Activated naive CD4-positive, alpha-beta T cell treated with anti-CD3 and anti-CD28 coated beads, Interleukin-2, amount 50 U/mL, for 24 hours (primary cell): ENCODE data around the gene C1orf74.

Experiments
- H3K27ac Mint-ChIP-seq: one replicate; pipeline ENCODE4 v1.8.0; 2021; ENCODE audit warnings: mild to moderate bottlenecking, mixed read lengths
- H3K27me3 Mint-ChIP-seq: one replicate; pipeline ENCODE4 v1.8.0; 2021; ENCODE audit warnings: mixed read lengths
- H3K36me3 Mint-ChIP-seq: one replicate; pipeline ENCODE4 v1.8.0; 2021; ENCODE audit warnings: mixed read lengths
- H3K4me1 Mint-ChIP-seq: one replicate; pipeline ENCODE4 v1.8.0; 2021; ENCODE audit warnings: mixed read lengths
- H3K4me3 Mint-ChIP-seq: one replicate; pipeline ENCODE4 v1.8.0; 2021; ENCODE audit warnings: mild to moderate bottlenecking, mixed read lengths
- H3K9me3 Mint-ChIP-seq: one replicate; pipeline ENCODE4 v1.8.0; 2021; ENCODE audit warnings: mixed read lengths

The C1orf74 gene

GRCh38 chr1:209747580-209748262, 36.6 kb downstream of the C1orf74 start:
- no peaks in the 10 kb centered on the region for H3K9me3 Mint-ChIP-seq
- peak overlapping the region; percentile 83 for H3K4me3 Mint-ChIP-seq
- no peaks in the 10 kb centered on the region for H3K27me3 Mint-ChIP-seq
- no peaks in the 10 kb centered on the region for H3K36me3 Mint-ChIP-seq
- H3K4me1 Mint-ChIP-seq: peaks cover 65% of the 10 kb centered on the region
- peak overlapping the region; percentile 99 for H3K27ac Mint-ChIP-seq

GRCh38 chr1:209746451-209747165, 37.8 kb downstream of the C1orf74 start:
- peaks cover 67% of the 10 kb centered on the region for H3K4me1 Mint-ChIP-seq
- no peaks in the 10 kb centered on the region for H3K9me3 Mint-ChIP-seq
- no peaks in the 10 kb centered on the region for H3K27me3 Mint-ChIP-seq
- H3K36me3 Mint-ChIP-seq: no peaks in the 10 kb centered on the region
- no peak overlapping the region for H3K4me3 Mint-ChIP-seq
- H3K27ac Mint-ChIP-seq: peak overlapping the region; percentile 80

GRCh38 chr1:209743145-209743482, 41.2 kb downstream of the C1orf74 start:
- Mint-ChIP-seq H3K9me3 (no peaks in the 10 kb centered on the region), H3K27me3 (no peaks in the 10 kb centered on the region), H3K4me1 (peaks cover 41% of the 10 kb centered on the region), H3K27ac (peak overlapping the region; percentile 15), H3K36me3 (no peaks in the 10 kb centered on the region), H3K4me3 (no peak overlapping the region)

GRCh38 chr1:209742409-209743144, 41.8 kb downstream of the C1orf74 start:
- no peak overlapping the region for H3K4me3 Mint-ChIP-seq
- H3K4me1 Mint-ChIP-seq: peaks cover 35% of the 10 kb centered on the region
- H3K27me3 Mint-ChIP-seq: no peaks in the 10 kb centered on the region
- peak overlapping the region; percentile 15 for H3K27ac Mint-ChIP-seq
- peaks cover 1% of the 10 kb centered on the region for H3K36me3 Mint-ChIP-seq
- no peaks in the 10 kb centered on the region for H3K9me3 Mint-ChIP-seq

GRCh38 chr1:209741889-209742288, 42.5 kb downstream of the C1orf74 start:
- H3K9me3 Mint-ChIP-seq: no peaks in the 10 kb centered on the region
- no peak overlapping the region for H3K4me3 Mint-ChIP-seq
- peak overlapping the region; percentile 78 for H3K27ac Mint-ChIP-seq
- H3K27me3 Mint-ChIP-seq: no peaks in the 10 kb centered on the region
- H3K4me1 Mint-ChIP-seq: peaks cover 34% of the 10 kb centered on the region
- H3K36me3 Mint-ChIP-seq: peaks cover 1% of the 10 kb centered on the region

GRCh38 chr1:209741193-209741592, 43.2 kb downstream of the C1orf74 start:
- Mint-ChIP-seq H3K9me3 (no peaks in the 10 kb centered on the region), H3K36me3 (peaks cover 1% of the 10 kb centered on the region), H3K27ac (no peak overlapping the region), H3K4me1 (peaks cover 34% of the 10 kb centered on the region), H3K27me3 (no peaks in the 10 kb centered on the region), H3K4me3 (no peak overlapping the region)

- Mint-ChIP-seq H3K36me3 (peaks cover 1% of the 10 kb centered on the region), H3K27ac (no peak overlapping the region), H3K9me3 (no peaks in the 10 kb centered on the region), H3K27me3 (no peaks in the 10 kb centered on the region), H3K4me3 (no peak overlapping the region), H3K4me1 (peaks cover 42% of the 10 kb centered on the region)
These were observed 46.1 kb downstream of the C1orf74 start for GRCh38 chr1:209738270-209738669.

GRCh38 chr1:209737118-209737505, 47.2 kb downstream of the C1orf74 start:
- Mint-ChIP-seq H3K27me3 (no peaks in the 10 kb centered on the region), H3K36me3 (peaks cover 1% of the 10 kb centered on the region), H3K4me1 (peaks cover 40% of the 10 kb centered on the region), H3K9me3 (no peaks in the 10 kb centered on the region), H3K4me3 (no peak overlapping the region), H3K27ac (peak overlapping the region; percentile 76)

GRCh38 chr1:209736490-209737117, 47.8 kb downstream of the C1orf74 start:
- Mint-ChIP-seq H3K4me1 (peaks cover 35% of the 10 kb centered on the region), H3K4me3 (no peak overlapping the region), H3K36me3 (peaks cover 1% of the 10 kb centered on the region), H3K27ac (no peak overlapping the region), H3K9me3 (no peaks in the 10 kb centered on the region), H3K27me3 (no peaks in the 10 kb centered on the region)

GRCh38 chr1:209733409-209734192, 50.8 kb downstream of the C1orf74 start:
- H3K27me3 Mint-ChIP-seq: no peaks in the 10 kb centered on the region
- peaks cover 7% of the 10 kb centered on the region for H3K9me3 Mint-ChIP-seq
- H3K4me3 Mint-ChIP-seq: peak overlapping the region; percentile 34
- peak overlapping the region; percentile 18 for H3K27ac Mint-ChIP-seq
- peaks cover 35% of the 10 kb centered on the region for H3K4me1 Mint-ChIP-seq
- peaks cover 1% of the 10 kb centered on the region for H3K36me3 Mint-ChIP-seq

GRCh38 chr1:209732725-209733124, 51.6 kb downstream of the C1orf74 start:
- Mint-ChIP-seq H3K4me1 (peaks cover 40% of the 10 kb centered on the region), H3K27ac (no peak overlapping the region), H3K4me3 (no peak overlapping the region), H3K36me3 (no peaks in the 10 kb centered on the region), H3K27me3 (no peaks in the 10 kb centered on the region), H3K9me3 (peaks cover 11% of the 10 kb centered on the region)

GRCh38 chr1:209729436-209729835, 54.9 kb downstream of the C1orf74 start:
- peaks cover 49% of the 10 kb centered on the region for H3K4me1 Mint-ChIP-seq
- H3K36me3 Mint-ChIP-seq: peaks cover 2% of the 10 kb centered on the region
- H3K9me3 Mint-ChIP-seq: peaks cover 13% of the 10 kb centered on the region
- no peak overlapping the region for H3K4me3 Mint-ChIP-seq
- H3K27ac Mint-ChIP-seq: no peak overlapping the region
- no peaks in the 10 kb centered on the region for H3K27me3 Mint-ChIP-seq
